Hematopoietic multipotent progenitor cell treated with erythropoietin and hydrocortisone succinate and interleukin-3 and kit ligand, for 6 days (in vitro differentiated cells): Measurements from ENCODE around the gene CADM1.

Source experiments
- DNase-seq: peaks from one replicate; pipeline ENCODE4 v3.0.0-alpha.2; 2015

The CADM1 gene

GRCh38 chr11:115393950-115394349 lies 110.3 kb downstream of the CADM1 start:
- no peak for DNase-seq

- no peak for DNase-seq
Measured at GRCh38 chr11:115391598-115391997, 112.6 kb downstream of the CADM1 start.

GRCh38 chr11:115391160-115391559 lies 113.1 kb downstream of the CADM1 start:
- no peak for DNase-seq

- DNase-seq = no peak
Measured at GRCh38 chr11:115390441-115390840, 113.8 kb downstream of the CADM1 start.

GRCh38 chr11:115389790-115390189 lies 114.4 kb downstream of the CADM1 start:
- DNase-seq = no peak

- no peak for DNase-seq
Measured at GRCh38 chr11:115385226-115385625, 119.0 kb downstream of the CADM1 start.

- DNase-seq = no peak
Measured at GRCh38 chr11:115384236-115384635, 120.0 kb downstream of the CADM1 start.

GRCh38 chr11:115383431-115383830 lies 120.8 kb downstream of the CADM1 start:
- no peak for DNase-seq

GRCh38 chr11:115379528-115379927 lies 124.7 kb downstream of the CADM1 start:
- no peak for DNase-seq

GRCh38 chr11:115378557-115378956 lies 125.7 kb downstream of the CADM1 start:
- no peak for DNase-seq

- no peak for DNase-seq
Measured at GRCh38 chr11:115377882-115378296, 126.3 kb downstream of the CADM1 start.

- DNase-seq = no peak
Measured at GRCh38 chr11:115368616-115369015, 135.6 kb downstream of the CADM1 start.

GRCh38 chr11:115366826-115367225 lies 137.4 kb downstream of the CADM1 start:
- no peak for DNase-seq

GRCh38 chr11:115365907-115366306 lies 138.3 kb downstream of the CADM1 start:
- no peak for DNase-seq

GRCh38 chr11:115364896-115365295 lies 139.3 kb downstream of the CADM1 start:
- no peak for DNase-seq

- DNase-seq = no peak
Measured at GRCh38 chr11:115363921-115364320, 140.3 kb downstream of the CADM1 start.

GRCh38 chr11:115363426-115363825 lies 140.8 kb downstream of the CADM1 start:
- no peak for DNase-seq

- no peak for DNase-seq
Measured at GRCh38 chr11:115362997-115363396, 141.2 kb downstream of the CADM1 start.

- DNase-seq = no peak
Measured at GRCh38 chr11:115361025-115361424, 143.2 kb downstream of the CADM1 start.

- no peak for DNase-seq
Measured at GRCh38 chr11:115360186-115360824, 143.9 kb downstream of the CADM1 start.

GRCh38 chr11:115357066-115357465 lies 147.1 kb downstream of the CADM1 start:
- no peak for DNase-seq

- no peak for DNase-seq
Measured at GRCh38 chr11:115352805-115353485, 151.3 kb downstream of the CADM1 start.

- no peak for DNase-seq
Measured at GRCh38 chr11:115349335-115350017, 154.7 kb downstream of the CADM1 start.

- DNase-seq = no peak
Measured at GRCh38 chr11:115348416-115348815, 155.8 kb downstream of the CADM1 start.
